Measurements from ENCODE around the gene DCTN3.

DNA sequence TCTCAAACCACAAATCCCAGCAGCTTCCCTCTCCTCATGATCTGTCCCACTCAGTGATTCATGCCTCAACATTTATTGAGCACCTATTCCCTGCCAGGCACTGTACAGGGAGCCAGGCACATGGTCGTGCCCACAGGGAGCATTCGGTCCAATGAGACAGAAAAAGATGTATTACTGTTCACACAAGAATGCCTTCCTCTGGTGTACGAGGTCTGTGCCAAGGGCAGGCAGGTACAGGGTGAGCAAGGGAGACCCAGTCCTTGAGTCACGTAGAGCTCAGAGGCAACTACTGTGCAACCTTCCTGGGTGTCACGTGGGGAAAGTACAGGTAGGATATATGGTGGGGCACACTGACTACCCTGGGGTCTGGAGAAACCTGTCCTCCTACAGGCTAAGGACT, 35.3 kb downstream of the DCTN3 start:
- TF ChIP-seq, protein P1, sequence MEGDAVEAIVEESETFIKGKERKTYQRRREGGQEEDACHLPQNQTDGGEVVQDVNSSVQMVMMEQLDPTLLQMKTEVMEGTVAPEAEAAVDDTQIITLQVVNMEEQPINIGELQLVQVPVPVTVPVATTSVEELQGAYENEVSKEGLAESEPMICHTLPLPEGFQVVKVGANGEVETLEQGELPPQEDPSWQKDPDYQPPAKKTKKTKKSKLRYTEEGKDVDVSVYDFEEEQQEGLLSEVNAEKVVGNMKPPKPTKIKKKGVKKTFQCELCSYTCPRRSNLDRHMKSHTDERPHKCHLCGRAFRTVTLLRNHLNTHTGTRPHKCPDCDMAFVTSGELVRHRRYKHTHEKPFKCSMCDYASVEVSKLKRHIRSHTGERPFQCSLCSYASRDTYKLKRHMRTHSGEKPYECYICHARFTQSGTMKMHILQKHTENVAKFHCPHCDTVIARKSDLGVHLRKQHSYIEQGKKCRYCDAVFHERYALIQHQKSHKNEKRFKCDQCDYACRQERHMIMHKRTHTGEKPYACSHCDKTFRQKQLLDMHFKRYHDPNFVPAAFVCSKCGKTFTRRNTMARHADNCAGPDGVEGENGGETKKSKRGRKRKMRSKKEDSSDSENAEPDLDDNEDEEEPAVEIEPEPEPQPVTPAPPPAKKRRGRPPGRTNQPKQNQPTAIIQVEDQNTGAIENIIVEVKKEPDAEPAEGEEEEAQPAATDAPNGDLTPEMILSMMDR (conservative IDR thresholded peaks at IDR 0.05; ENCODE audit: low read length), result no peak
- TF ChIP-seq EZH2phosphoT487 (IDR thresholded peaks at IDR 0.05; ENCODE audit: borderline replicate concordance), result no peak
